Activated CD8-positive, alpha-beta memory T cell treated with anti-CD3 and anti-CD28 coated beads for 24 hours (primary cell): ENCODE measurements around the gene ZBTB20.

Source experiments
- DNase-seq: peaks from one replicate; pipeline ENCODE4 v3.0.0-alpha.2; 2020

ZBTB20 gene

DNA sequence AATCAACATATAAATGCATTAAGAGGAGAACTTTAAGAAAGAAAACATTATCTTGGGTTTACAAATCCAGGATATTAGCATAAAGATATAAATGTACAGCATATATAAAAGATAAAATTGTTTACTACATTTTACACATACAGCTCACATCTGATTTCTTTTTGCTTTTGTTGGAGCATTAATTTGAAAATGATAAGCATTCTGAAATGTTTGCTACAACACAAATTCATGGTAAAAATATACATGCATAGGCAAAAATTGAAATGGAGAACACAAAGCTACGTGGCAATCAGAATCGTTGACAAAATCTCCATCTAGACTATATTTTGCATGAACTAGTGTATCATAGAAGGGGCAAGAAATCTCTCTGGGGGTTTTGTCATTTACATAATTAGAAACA is 694.2 kb downstream of the ZBTB20 start:
- DNase-seq, result no peak

DNA sequence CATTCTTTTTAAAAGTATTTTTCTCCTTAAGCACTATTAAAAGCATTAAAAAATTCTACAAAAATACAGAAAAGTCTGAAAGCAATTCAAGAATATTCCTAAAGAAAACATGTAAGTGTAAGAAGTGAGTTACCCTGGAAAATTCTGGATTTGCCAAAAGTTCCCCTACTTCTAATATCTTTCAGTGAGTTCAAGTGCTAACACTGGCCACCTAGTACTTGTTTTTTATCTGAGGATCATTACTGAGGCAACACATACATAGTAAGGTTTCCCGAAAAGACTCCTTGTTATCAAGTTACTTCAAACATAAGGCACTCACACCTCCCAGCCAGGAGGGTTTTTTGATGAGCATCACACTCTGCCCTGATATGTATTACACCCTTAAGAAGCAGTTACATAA is 694.8 kb downstream of the ZBTB20 start:
- no peak for DNase-seq

DNA sequence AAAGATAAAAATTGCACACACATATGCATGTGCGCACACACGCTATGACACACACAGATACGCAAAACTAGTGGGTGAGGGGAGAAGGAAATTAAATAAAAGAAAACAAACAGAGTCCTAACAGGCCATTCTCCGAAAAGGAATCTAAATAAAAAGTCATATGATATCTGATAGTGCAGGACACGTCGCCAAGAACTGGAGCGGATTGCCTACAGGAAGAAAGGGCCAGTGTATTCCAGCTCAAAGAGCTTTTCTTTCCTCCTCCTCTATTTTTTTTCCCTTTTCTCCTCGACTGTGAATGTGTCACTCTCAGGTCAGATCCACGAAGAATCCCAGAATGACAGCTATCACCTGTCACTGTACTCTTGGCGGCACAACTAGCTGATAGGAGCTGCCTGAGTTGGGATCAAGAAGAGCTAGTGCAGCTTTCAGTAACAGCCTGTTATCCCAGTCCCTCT is 695.5 kb downstream of the ZBTB20 start:
- no peak for DNase-seq

DNA sequence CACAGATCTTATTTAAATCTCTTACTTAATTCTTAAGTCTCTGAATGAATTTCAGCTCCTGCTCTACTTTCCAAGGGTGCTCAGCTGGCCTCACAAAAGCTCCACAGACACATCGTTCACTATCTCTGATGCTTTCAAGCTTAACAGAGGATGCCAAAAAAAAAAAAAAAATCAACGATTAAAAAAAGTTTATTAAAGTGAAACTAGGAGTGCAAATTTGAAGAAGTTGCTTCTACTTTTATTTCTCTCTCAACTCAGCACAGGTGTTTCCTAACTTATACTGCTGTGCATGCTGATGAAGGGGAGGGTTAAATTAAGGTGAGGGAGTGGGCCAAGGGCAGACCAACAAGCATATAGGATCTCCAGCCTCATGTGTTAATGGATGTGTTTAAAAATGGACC is 696.0 kb downstream of the ZBTB20 start:
- DNase-seq, result no peak

DNA sequence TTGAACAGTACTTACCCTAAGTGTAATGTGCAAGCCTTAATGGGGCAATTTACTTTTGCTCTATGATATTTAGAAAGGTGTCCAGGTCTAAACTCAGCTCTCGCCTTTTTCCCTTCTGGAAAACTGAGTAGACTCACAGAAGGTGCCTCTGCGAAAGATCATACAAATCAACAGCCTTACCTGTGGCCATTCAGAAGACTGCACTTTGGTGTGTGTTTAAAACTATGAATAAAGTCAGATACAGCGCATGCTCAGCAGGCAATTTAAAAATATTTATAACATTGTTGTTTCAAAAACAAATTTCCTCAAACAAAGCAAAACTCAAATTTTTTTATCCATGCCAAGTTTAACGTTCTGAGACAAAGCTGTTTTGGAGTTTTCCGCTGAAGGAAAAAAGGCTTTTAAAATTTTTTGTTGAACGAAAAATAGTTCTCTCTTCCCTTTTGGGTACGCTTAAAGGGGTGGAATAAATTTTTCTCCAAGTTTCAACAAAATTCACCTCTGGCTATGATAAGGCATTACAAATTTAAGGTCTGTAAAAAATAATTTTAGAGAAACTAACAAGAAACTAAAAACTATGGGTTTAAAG is 697.0 kb downstream of the ZBTB20 start:
- DNase-seq, result no peak

DNA sequence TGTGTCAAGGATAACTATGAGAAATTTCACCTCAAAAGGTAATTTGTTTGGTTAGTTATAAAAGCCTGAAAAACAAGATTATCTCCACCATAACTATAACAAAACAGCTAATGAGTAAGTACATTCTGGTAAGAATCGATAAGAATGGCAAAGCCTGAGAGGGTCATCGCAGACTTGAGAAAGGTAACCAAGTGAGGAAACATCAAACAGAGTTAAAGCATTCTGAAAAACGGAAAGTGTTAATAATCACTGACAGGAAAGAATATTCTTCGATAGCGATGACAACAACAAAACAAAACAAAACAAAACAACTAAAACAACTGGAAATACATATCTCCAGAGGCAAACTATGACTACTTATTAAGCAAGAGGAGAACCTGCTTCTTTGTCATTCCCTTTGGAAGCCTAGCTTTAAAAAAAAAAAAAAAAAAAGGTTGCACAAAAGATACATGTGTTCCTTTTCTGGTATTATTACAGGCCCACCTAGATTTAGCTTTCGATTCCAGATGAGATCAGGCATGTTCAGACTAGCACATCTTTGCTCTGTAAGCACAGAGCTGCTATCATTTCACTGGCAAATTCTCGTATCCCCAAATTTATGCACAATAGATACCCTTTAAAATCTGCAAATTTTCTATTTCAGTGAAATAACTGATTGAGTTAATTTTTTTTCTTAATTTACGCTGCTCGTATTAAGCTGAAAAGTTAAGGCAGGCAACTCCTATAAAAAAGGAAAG is 697.6 kb downstream of the ZBTB20 start:
- DNase-seq, result no peak

DNA sequence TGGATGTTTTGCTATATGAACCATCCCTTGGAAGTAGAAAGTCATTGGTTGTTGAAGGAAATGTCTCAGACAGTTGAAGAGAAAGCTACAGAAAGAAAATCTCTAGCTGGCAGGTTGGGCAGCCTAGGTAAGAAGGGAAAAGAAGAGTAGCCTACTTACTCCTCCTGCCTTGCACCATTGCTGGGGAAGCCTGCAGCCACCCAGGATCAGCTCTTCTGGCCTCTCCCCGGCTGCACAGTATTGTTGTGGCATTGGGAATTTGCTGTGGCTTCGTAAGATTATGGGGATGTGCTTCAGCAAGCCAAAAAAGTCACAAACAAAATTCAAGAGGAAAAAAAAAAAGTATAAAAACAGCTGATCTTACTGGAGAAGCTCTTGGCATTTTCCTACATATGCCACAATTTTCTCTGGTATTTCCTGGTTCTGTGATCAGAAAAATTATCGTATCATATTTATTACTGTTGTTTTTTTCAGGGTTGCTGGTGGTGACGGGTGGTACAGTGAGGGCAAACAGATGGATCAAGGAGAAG is 699.1 kb downstream of the ZBTB20 start:
- DNase-seq, result no peak

DNA sequence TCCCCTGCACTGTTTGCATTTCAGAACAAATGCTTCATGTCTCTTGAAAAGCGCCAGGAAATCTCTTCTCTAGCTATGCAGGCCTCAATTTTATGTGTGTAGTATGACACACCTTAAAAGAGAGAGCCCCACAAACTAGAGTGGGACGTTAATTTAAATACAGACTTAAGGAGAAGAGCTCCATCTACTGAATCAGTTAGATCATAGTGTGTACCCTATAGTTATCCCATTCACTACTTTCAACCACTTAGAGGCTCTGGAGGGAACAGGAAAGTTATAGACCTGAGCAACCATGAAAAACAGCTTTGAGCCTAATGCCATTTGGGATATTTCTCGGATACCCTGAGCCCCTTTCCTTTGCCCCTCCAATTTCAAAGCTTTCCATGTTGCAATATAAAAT is 699.5 kb downstream of the ZBTB20 start:
- no peak for DNase-seq

DNA sequence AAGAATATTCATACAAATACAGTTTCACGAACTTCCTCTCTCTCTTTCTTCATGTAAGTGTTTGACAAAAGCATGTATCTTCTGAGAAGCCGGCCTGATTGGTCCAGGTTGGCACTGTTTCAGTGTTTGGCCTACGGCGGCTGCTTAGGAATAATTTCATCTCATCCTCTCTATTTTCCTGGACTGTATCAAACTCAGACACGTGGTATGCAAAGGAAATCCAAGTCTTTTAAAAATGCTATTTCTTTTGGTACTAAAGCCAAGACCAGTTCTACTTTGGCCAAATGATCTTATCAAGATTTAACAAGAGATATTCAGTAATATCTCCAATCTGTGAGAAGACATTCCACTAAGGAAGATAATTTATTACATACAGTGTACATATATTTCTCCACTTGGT is 700.5 kb downstream of the ZBTB20 start:
- DNase-seq, result no peak

DNA sequence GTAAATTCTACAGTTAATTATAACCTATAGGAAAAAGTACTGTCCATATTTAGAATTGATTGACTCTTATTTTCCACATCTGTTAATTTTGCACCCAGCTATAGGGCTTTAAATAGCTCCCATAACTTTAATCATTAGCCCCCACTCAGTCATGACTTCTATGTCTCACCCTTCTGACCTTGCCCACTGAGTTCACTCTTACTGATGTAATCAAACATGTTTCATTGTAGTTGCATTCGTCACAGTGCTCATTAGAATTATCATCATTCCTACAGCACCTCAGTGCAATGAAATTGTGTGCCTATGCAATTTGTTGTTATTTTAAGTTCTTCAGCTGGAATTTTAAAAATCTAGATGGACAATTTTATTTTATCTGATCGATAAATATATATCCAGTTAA is 701.9 kb downstream of the ZBTB20 start:
- no peak for DNase-seq

DNA sequence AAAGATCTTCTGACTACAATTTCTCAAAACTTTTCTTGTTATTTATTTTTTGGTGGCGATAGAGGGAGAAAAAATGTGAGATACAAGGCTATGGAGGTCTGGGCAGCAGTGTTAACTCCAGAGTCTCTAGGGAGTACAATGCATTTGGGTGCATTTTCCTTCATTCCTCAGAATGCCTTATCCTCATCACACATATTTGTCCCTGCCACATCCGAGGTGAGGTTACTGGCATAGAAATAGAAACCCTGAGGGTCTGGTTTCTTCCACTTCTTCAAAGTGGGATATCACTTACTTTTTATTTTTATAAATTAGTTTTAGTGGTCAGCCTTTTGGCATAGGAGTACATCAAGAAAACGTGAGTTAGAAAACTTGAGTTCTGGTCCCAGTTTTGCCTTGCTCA is 702.9 kb downstream of the ZBTB20 start:
- no peak for DNase-seq

DNA sequence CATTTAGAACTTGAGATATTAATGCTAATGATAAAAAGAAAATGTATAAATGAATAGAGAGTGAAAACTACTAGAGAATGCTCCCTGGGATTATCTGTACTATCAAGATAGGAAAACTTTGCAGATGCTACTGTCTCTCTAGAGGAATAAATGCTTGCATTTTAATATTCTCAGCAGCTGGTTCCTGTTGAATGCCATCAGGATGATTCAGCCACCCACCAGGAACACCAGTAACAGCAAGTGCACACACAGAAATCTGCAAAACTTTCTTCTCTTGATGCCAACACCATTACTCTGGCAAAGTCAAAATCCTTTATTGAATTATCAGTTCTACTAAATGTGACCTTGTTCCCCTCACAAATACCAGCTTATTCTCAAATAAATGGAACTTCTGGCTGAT is 704.8 kb downstream of the ZBTB20 start:
- no peak for DNase-seq

DNA sequence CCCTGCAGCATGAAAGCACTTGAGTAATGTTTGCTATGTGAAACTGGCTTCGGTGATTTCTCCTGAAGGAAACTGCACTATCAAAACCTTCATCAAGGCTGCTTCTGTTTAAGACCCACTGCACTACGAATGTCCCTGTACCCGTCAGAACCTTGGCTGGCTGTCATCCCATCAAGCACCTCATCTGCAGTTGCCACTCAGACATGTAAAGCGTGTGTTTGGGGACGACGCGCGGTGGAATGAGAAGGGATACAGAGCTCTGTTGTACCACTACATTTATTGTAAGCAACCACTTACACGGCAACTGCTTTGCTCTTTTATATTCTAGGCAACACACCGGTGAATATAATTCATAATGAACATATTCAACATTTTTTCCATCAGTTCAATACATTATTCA is 705.7 kb downstream of the ZBTB20 start:
- no peak for DNase-seq

DNA sequence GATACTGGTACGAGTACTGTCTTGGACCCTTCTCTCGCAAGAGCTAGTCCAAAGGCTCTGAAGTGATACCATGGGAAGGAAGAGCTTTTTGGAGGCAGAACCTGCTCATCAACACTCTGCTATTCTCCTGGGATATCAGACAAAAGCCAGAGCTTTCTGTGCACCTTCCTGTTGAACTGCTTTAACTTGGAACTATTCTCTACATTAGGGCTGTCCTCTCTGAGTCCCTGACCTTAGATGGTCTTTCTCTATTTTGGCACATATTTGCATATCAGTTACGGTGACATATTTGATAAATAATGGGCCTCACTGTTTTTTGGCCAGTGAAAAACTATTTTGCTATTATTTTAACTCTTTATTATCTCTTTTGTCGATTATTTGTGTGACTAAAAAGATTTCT is 706.4 kb downstream of the ZBTB20 start:
- no peak for DNase-seq

DNA sequence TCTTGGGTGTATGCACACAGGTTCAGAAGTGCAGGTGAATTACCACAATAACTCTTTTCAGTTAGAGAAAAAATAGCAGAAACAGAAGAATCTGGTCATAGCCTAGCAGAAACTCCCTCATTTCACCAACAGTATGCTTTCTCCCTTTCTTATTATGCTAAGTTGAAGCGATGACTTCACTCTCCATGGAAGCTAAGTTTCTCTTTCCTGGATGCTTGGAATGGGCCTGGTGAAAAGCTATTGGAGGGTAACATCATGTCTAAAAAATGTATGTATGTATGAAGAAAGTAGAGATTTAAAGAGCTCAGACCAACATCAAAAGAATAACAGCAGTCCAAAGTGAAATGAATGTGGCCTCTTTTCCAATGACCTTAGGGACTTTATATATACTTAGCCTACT is 707.8 kb downstream of the ZBTB20 start:
- no peak for DNase-seq

DNA sequence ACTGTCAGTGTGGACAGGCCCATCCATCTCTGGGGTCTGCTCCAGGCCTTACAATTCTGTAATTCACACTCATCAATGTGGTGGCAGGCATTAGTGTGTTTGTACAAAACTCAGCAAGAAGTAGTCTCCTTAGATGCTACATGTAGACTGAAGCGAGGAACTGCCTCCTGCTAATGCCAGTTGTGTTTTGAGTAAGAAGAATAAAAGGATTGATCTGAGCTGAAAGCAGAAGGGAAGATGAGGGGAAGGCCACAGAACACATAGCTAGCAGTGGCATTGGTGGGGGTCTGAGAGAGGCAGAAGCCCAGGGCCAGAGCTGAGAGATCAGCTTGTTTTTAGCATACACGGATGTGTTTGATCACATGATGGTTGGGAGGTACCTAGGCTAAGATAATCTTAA is 709.2 kb downstream of the ZBTB20 start:
- no peak for DNase-seq

DNA sequence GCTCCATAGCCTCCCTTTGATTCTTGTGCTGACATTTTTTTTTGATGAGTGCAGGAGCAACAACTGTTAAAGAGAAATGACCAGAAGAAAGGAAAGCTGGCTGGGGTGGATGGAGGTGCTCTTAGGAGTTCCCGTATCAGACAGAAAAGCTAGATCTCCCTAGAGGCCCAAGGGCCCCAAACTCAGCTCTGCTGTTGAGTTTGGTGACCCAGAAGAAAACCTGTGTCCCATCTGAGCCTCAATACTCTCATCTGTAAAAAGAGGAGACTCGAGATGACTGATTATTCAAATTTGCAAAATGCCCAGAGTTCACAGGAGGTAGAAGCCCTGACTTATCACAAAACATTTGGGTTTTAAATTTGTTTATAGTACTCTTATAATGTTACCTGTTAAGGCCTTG is 710.9 kb downstream of the ZBTB20 start:
- DNase-seq, result no peak

DNA sequence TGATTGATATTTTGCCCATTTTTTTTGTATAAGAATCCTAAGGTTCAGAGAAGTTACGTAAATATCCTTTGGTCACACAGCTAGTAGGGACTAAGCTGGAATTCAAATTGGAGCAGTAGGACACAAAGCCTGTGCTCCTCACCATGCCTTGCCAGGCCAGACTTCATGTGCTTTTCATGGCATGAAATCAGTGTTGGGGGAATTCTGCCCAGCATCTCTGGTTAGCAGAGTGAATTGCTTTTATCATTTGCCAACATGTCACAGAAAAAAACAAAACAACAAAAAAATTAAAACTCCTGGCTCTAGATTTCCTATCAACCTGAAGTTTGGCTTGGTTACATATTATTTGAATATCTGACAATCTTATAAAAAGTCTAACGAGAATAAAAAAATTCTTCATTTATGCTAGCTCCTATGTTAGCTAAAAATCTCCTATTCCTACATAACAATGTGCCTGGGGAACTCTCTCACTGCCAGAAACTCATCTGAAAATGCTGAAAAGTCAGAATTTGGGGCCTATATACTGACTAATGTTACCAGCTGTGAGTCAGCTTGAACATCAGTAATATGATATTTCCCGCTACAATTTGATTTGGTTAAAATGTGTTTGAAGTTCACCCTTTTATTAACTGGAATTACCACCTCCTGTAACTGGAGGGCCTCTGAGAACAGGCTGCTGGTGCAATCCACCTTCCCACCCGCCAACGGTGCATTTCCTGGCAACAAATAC is 711.5 kb downstream of the ZBTB20 start:
- no peak for DNase-seq

DNA sequence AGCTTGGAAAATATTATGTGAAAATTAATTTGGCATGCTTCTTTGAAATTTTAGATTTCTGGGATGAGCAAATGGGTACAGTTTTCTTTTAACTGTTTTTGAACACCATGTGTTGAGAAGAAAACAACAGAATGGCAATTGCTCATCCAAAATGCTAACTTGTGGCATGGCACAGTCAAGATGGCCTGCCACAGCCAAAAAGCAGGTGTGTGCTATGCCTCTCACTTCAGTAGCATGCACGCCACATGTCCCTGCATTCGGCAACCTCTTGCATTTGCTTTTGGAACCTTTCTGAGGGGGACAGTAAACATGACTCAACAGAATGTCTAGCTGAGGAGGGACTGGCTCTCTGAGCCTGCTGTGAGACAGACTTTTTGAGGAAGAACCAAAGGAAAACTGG is 714.8 kb downstream of the ZBTB20 start:
- DNase-seq, result no peak

DNA sequence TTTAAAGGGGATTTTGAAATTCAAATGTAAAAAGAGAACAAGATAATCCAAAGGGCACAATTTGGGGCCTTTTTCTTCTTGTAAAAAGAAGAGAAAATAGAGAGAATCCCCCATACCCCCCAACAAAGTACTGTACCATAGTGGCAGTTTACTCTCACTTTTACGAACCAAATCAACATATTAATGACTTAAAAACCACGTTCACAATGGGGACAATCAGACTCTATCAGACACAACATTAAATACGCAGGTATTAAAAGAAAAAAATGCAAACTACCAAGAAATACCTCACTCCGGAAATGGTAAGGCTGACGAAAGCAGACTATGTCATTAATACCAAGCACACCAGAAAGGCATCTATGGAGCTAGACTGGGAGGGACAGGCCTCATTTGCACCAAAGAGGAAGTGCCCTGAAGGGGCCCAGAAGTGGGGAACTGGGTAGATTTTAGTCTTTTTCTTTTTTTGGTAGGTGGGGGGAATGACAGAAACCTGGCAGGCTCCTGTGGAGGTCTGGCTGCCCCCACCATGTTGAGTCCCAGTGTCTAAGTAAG is 719.0 kb downstream of the ZBTB20 start:
- DNase-seq, result no peak

DNA sequence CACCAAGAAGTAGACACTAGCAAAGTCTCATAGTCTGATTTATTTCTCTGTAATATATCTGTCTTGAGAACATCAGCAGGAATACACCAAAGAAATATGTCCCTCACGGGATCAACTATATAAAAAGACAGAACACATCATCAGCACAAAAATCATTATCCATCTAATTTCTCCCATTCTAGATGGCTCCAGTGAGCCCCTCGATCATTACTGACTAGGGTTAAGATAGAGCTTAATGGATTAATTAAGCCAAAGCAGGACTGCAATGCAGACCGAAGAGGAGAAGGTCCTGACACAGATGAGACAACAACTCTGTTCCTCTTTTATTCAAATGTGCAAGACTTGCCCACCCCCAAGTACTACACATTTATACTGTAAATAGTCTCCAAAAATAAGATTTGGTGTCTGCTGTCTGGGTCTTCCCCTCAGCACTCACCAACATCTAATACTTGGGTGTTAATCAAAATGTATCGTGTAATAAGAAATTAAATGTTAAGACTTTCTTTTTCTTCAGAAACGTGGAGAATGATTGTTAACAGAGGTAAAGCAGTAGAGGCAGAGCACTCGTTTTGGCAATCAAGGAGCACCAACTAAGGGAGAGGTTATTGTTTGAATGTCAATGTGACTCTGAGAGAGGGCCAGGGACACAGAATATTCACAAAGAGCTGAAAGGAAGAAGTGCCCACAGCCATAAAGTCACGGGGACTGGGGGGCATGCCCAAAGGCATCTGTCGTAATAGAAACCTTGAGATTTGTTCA is 719.6 kb downstream of the ZBTB20 start:
- DNase-seq, result no peak

DNA sequence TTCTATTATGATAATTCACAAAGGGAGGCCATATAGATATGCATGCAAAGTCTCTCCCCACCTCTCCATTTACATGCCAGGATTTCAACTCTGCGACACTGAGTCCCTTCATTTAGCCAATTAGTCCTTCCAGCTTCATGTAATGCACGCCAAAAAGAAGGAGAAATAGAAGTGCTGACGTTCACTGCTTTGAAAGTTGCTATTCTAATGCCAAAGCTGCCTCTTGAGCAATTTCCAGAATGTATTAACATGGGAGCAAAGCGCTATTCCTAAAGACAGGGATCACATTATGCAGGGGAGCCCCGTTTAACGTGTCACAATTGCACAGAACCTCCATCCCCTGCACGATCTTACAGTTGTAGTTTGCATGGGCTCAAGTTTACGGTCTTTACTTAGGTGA is 722.8 kb downstream of the ZBTB20 start:
- no peak for DNase-seq

DNA sequence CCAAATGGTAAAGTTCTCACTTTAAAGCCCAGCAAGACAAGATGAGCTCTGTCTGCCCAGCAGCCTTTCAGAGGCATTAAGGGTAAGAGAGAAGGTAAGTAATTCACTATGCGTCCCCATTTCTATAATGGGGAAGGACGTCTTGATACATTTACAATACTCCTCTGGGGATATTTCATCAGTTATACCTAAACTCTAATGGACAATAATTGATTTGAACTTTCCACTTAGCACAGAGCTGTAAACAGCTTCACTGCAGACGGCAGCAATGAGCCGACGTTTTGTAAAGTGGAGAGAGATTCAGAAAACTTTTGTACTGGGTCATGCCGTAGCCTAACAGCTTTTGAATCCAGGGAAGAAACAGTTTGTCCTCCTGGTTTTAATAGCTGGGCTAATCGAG is 725.9 kb downstream of the ZBTB20 start:
- DNase-seq, result no peak
